Stimulated activated CD8-positive, alpha-beta memory T cell treated with anti-CD3 and anti-CD28 coated beads, Interleukin-15, amount 100 ng/mL, for 48 hours (primary cell): ENCODE measurements around the gene DRC7.

Source experiments
- DNase-seq, 2 donors: peaks; one replicate each; pipeline ENCODE4 v3.0.0-alpha.2; 2020; ENCODE audit warnings: low read depth in 2 of 2

Gene DRC7

GRCh38 chr16:57675741-57676551 lies 18.7 kb upstream of the DRC7 start:
- DNase-seq, result no peak

DNA sequence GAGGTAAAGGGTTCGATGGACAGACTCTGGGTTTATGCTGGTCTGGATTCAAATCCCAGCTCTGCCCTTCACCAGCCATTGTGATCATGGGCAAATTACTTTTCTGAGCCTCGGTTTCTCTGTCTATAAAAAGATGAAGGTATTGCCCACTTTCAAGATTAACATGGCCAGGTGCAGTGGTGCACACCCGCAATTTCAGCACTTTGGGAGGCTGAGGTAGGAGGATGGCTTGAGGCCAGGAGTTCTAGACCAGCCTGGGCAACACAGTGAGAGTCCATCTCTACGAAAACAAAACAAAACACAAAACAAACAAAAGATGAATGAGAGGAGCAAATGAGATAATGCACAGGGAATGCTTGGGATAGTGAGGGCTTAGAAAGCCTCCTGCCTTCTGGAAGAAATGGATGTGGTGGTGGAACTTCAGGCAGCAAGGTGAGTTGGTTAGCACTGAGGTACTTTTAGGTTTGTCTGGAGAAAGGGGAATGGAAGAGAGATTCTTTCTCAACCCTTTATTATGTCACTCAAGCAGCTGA lies 18.0 kb upstream of the DRC7 start:
- no peak for DNase-seq

GRCh38 chr16:57677622-57678369 lies 16.8 kb upstream of the DRC7 start:
- DNase-seq, result no peak

- no peak for DNase-seq
These were observed 15.6 kb upstream of the DRC7 start for GRCh38 chr16:57679016-57679415.

DNA sequence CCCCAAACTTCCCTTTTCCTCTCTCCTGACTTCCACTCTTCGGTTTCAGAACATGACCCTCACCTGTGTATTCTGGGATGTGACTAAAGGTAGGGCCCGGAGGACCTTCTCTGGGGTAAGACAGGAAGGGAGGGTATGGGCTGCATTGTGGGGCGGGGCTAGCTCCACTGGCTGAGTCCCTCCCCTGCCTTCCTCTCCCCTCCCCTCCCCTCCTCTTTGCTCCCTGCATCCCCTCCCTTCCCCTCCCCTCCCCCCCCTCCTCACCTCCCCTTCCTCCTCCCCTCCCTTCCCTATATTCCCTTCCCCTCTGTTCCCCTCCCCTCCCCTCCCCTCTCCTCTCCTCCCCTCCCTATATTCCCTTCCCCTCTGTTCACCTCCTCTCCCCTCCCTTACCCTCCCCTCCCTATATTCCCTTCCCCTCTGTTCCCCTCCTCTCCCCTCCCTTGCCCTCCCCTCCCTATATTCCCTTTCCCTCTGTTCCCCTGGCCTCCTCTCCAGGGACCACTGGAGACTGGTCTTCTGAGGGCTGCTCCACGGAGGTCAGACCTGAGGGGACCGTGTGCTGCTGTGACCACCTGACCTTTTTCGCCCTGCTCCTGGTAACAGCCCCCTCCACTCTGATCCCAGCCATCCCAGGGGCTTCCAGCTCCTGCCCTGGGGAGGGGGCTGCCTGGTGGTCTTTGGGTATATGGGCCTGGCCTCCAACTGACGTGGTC lies 14.7 kb upstream of the DRC7 start:
- no peak for DNase-seq

DNA sequence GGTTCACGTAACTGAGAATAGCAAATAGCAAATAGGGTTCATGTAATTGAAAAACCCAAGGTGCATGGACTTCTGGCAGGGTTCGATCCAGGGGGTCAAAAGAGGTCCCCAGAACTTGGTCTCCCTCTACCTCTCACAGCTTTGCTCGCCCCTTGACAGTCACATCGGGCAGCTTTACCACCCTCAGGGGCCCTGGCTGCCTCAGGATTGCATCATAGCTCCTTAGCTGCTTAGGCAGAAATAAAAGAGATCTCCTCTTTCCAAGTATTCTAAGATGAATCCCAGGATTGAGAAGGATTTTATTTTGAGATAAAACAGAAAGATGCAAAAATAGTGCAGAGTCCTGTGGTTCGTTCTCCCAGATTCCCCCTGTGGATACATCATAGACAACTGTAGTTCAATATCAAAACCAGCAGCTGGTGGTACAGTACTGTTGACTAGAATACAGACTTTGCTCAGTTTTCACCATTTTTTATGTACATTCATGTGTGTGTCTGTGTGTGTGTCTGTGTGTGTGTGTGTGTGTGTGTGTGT lies 13.7 kb upstream of the DRC7 start:
- no peak for DNase-seq

GRCh38 chr16:57681950-57682728 lies 12.5 kb upstream of the DRC7 start:
- no peak for DNase-seq

GRCh38 chr16:57682809-57683635 lies 11.6 kb upstream of the DRC7 start:
- no peak for DNase-seq

- no peak for DNase-seq
These were observed 10.7 kb upstream of the DRC7 start for GRCh38 chr16:57683636-57684545.

GRCh38 chr16:57684626-57685358 lies 9.8 kb upstream of the DRC7 start:
- DNase-seq, result no peak

GRCh38 chr16:57685633-57686032 lies 9.0 kb upstream of the DRC7 start:
- DNase-seq, result no peak

DNA sequence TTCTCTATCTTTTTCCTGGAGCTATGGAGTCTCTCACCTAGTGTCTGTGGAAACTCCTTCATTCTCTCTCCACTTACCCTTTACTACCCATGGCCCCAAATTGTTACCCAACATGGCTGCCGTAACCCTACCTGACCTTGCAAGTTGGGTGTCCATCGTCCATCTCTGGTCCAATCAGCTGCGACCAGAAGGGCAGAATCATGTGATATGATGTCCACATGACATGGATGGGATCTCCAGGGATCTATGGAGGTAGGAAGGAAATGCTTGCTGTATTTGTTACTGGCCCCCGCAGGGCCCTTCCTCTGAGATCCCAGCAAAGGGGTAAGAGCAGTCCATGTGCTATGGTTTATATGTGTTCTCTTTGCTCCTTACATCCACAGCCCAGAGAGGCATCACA lies 8.0 kb upstream of the DRC7 start:
- no peak for DNase-seq

DNA sequence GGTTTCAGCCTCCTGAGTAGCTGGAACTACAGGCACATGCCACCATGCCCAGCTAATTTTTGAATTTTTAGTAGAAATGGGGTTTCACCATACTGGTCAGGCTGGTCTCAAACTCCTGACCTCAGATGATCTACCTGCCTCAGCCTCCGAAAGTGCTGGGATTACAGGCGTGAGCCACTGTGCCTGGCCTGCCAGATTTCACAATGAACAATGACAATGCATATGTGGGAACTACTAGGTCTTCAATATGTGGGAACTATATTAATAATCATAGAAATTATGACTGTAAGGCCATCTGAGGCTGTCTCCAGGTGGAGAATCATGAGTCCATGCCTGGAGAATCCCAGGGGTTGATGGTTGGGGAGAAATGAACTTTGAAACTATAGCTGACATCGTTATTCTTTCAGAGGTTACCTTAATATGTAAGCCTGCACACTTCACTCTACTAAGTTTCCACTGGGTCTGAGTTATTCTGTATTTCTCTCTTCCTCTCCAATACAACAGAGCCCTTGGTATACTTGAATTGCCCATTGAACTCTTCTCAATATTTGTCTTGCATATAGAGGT lies 7.2 kb upstream of the DRC7 start:
- DNase-seq, result no peak

GRCh38 chr16:57688487-57688986 lies 6.1 kb upstream of the DRC7 start:
- no peak for DNase-seq

- DNase-seq, result no peak
These were observed 5.4 kb upstream of the DRC7 start for GRCh38 chr16:57688987-57689761.

GRCh38 chr16:57689762-57690558 lies 4.6 kb upstream of the DRC7 start:
- peak; percentile 14 to 42 for DNase-seq
